Adrenal gland (tissue), 12 donors: Measurements from ENCODE around the gene SKOR1. TPM values are rescaled to one million over a fixed set of nuclear protein-coding genes. Genes with fewer than 3 reads are reported as not detected.

Source experiments
- DNase-seq, 7 donors: peaks; one replicate each; pipeline ENCODE4 v3.0.0-alpha.2; 2019 to 2020
- H3K27ac ChIP-seq, 5 donors: fragments of 200-600 bp; sonication (generic) in 4 of 5; 1 replicate in 3 of 5; 2 replicates in 2 of 5; pipeline versions ENCODE4 v1.5.1 to v1.8.0; 2016 to 2020; ENCODE audit warnings: mild to moderate bottlenecking in 1 of 5
- H3K27me3 ChIP-seq: fragments of 200-600 bp; 2 replicates; pipeline ENCODE4 v1.8.0; 2021
- H3K36me3 ChIP-seq, 2 donors: fragments of 200-600 bp; replicated peaks in 1 of 2; 1 replicate in 1 of 2; 2 replicates in 1 of 2; pipeline versions ENCODE4 v1.5.1 to v1.8.0; 2018 to 2022
- H3K4me1 ChIP-seq, 2 donors: fragments of 200-600 bp; replicated peaks in 1 of 2; 1 replicate in 1 of 2; 2 replicates in 1 of 2; pipeline versions ENCODE4 v1.5.1 to v1.8.0; 2018 to 2021
- H3K4me3 ChIP-seq, 4 donors: fragments of 200-600 bp; sonication (generic) in 3 of 4; one replicate each; pipeline ENCODE4 v1.5.1; 2016 to 2018
- H3K9me3 ChIP-seq, 3 donors: fragments of 200-600 bp; sonication (generic) in 1 of 3; replicated peaks in 1 of 3; 1 replicate in 2 of 3; 2 replicates in 1 of 3; pipeline versions ENCODE4 v1.5.1 to v1.8.0; 2016 to 2021
- POLR2A ChIP-seq, 2 donors: fragments of 450-650 bp; IDR thresholded peaks; one replicate each; pipeline ENCODE4 v1.6.1; 2017; ENCODE audit warnings: antibody characterized with exemption in 2 of 2, mild to moderate bottlenecking in 2 of 2, moderate library complexity in 1 of 2
- WGBS, 4 donors: extraction: QIAGEN DNeasy Blood & Tissue Kit in 2 of 4; methylation state at CpG; one replicate each; pipeline versions ENCODE4 v1.1.5 to v1.1.7; 2013 to 2017; 5-methylcytosine and 5-hydroxymethylcytosine counted together
- intact Hi-C, 2 donors: fragments of 100-400 bp; cut with DNase I; formaldehyde crosslinking; loops; one replicate each; pipeline versions ENCODE4 v1.14.1 to v1.15.0; 2022 to 2023
- polyA plus RNA-seq, 3 donors: library from polyadenylated mRNA; stranded (reverse); fragments of 200-250 nt in 2 of 3; fragments of 350-450 nt in 1 of 3; fragmentation: Illumina TruSeq in 1 of 3; extraction: RNeasy Lipid Tissue Mini Kit (QIAGEN cat#74804) in 1 of 3; gene quantifications; one replicate each; pipeline ENCODE4 v1.2.3, GENCODE V29; 2013 to 2014
- total RNA-seq, 9 donors: library from RNA; depleted of rRNA in 4 of 9; stranded (reverse); fragments of >200 nt in 4 of 9; fragments of 120-200 nt in 1 of 9; fragmentation: NEBNext Ultra II Directional in 1 of 9; extraction: Animal tissue kit (Norgen Biotek cat#: 25700) in 1 of 9; gene quantifications; one replicate each; pipeline versions ENCODE4 v1.1.0 to v1.2.4, GENCODE V29; 2013 to 2023
- TF ChIP-seq, protein P1 (sequence below), 6 experiments: fragments of 450-650 bp in 4 of 6; fragments of 200-600 bp in 2 of 6; sonication (generic) in 1 of 6; IDR thresholded peaks; 1 replicate in 5 of 6; 2 replicates in 1 of 6; pipeline versions ENCODE4 v1.5.1 to v1.8.0; 2016 to 2021; ENCODE audit warnings: antibody characterized with exemption in 6 of 6, mild to moderate bottlenecking in 2 of 6, moderate library complexity in 1 of 6
- donor health status: healthy with polysubstance abuse.
- donor health status: Bipolar disorder and iron deficiency.
- donor health status: DM: yes; HTN: yes; CAD: no.
- donor health status: DM: no; HTN: no; CAD: no.
- donor health status: DM: no; HTN: no; CAD: no.
- donor health status: DM: yes; HTN: yes; CAD: no.

SKOR1 gene
- total and polyA plus RNA-seq, 12 donors, result 0.17 to 1.3 (median 0.53) TPM; not detected in 1

DNA sequence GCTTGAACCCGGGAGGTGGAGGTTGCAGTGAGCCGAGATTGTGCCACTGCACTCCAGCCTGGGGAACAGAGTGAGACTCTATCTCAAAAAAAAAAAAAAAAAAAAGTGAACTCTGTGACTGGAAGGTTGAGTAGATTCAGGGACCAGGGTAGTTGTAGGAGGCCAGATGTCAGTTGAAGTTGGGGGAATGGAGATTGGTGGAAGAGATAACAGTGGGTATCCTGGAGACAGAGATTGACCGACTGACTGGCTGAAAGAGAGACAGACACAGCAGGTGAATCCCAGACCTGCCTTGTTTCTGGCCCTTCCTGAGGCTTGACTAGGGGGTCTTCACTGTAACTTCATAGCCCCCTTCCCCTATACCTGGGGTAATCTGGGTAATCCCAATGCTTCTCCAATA, 36.7 kb downstream of the SKOR1 start:
- Histone ChIP-seq H3K9me3 (no peaks in the 10 kb centered on the region), H3K4me1 (peaks cover 0 to 11% of the 10 kb centered on the region in 2 donors), H3K4me3 (no peak overlapping the region), H3K36me3 (no peaks in the 10 kb centered on the region), H3K27ac (no peak overlapping the region), H3K27me3 (no peaks in the 10 kb centered on the region)
- no peak for DNase-seq
- 88 to 94% (median 93%) methylated on average over 3 of the region's 3 CpGs for WGBS, 4 donors
- intact Hi-C loops, result loop anchor here (2.0 to 10.0 kb wide), 4 partner anchors 193 to 345 kb away; partner anchors contain the start of genes CALML4 (in 2 of the 2) and PIAS1 (in 2 of the 2)
- TF ChIP-seq, protein P1, sequence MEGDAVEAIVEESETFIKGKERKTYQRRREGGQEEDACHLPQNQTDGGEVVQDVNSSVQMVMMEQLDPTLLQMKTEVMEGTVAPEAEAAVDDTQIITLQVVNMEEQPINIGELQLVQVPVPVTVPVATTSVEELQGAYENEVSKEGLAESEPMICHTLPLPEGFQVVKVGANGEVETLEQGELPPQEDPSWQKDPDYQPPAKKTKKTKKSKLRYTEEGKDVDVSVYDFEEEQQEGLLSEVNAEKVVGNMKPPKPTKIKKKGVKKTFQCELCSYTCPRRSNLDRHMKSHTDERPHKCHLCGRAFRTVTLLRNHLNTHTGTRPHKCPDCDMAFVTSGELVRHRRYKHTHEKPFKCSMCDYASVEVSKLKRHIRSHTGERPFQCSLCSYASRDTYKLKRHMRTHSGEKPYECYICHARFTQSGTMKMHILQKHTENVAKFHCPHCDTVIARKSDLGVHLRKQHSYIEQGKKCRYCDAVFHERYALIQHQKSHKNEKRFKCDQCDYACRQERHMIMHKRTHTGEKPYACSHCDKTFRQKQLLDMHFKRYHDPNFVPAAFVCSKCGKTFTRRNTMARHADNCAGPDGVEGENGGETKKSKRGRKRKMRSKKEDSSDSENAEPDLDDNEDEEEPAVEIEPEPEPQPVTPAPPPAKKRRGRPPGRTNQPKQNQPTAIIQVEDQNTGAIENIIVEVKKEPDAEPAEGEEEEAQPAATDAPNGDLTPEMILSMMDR (IDR thresholded peaks at IDR 0.05), result no peak
- TF ChIP-seq POLR2A (IDR thresholded peaks at IDR 0.05), result no peak

DNA sequence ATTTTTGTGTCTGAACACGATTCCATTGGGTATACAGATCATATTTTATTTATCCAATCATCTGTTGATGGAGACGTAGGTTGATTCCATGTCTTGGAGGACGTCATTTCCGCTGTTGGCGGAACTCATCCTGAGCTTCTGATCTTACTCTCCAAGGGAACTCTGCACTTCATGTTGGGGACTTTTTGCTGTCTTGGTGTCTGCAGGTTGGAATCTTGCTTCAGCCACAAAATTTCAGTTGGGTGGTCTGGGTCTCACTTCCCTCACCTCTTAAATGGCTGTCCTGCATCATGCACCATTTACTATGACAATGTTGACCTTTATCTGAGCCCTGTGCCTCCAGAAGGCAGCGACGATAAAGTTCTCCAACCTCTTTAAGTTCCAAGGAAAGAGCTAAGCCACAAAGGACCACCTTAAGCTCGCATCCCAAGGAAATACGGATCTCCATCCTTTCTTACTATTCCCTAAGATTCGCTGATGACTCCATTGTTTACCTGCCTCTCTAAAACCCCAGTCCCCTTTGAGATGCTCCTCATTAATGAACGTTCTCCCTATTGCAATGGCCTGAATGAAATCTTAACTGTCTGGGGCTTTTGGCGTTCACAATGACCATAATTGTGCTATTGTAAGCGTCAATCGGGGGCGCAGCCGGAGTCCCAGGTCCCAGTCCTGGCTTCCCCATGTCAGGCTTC, 37.6 kb downstream of the SKOR1 start:
- Histone ChIP-seq H3K36me3 (no peaks in the 10 kb centered on the region), H3K27me3 (no peaks in the 10 kb centered on the region), H3K27ac (peak overlapping the region in 1 of 5 donors; percentile 39), H3K9me3 (no peaks in the 10 kb centered on the region), H3K4me1 (peaks cover 0 to 11% of the 10 kb centered on the region in 2 donors), H3K4me3 (peak overlapping the region in 1 of 4 donors; percentile 64)
- intact Hi-C loops, result loop anchor here (2.0 to 10.0 kb wide), 4 partner anchors 192 to 344 kb away; partner anchors contain the start of genes CALML4 (in 2 of the 2) and PIAS1 (in 2 of the 2)
- WGBS, 4 donors, result 55 to 72% (median 60%) methylated on average over 13 to 16 of the region's 16 CpGs
- no peak for TF ChIP-seq POLR2A (IDR thresholded peaks at IDR 0.05)
- DNase-seq, result no peak

DNA sequence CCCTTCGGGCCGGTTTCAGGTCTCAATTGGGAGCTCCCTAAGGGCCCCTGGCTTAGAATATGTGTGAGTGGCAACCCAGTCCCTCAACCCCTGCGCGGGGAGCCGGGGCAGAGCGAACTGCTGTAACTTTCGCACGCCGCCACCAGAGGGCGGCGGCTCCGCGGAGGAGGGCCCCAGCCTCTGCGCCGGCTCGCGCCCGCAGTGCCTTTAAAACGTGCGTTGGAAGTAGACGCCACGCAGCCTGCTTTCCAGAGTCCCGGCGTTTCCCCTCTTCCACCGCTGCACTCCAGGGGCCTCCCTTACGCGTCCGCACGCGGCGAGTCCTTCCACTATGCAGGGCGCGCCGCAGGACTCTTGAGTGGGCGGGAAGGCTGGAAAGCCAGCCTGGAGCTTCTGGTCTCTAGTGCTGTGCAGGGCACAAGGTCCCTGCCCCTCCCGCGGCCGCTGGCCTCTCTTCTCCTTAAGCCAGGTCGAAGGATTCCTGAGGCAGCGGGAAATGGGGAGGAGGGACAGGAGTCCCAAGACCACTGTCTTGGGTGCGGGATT, 38.2 kb downstream of the SKOR1 start:
- intact Hi-C loops, result loop anchor here (2.0 to 10.0 kb wide), 4 partner anchors 191 to 344 kb away; partner anchors contain the start of genes CALML4 (in 2 of the 2) and PIAS1 (in 2 of the 2)
- Histone ChIP-seq H3K27me3 (no peaks in the 10 kb centered on the region), H3K27ac (peak overlapping the region in 3 of 5 donors; percentile 39 to 50 (median 42)), H3K9me3 (no peaks in the 10 kb centered on the region), H3K36me3 (no peaks in the 10 kb centered on the region), H3K4me3 (peak overlapping the region in 2 of 4 donors; percentile 35 to 64), H3K4me1 (peaks cover 0 to 11% of the 10 kb centered on the region in 2 donors)
- WGBS, 4 donors, result 1 to 3% (median 1%) methylated on average over 16 to 41 of the region's 41 CpGs
- peak; percentile 75 to 88 (median 84) for DNase-seq
- TF ChIP-seq POLR2A (IDR thresholded peaks at IDR 0.05), result peak in 1 of 2 donors; percentile 15
- TF ChIP-seq, protein P1 (IDR thresholded peaks at IDR 0.05), result peak; percentile 87 to 97 (median 94)

DNA sequence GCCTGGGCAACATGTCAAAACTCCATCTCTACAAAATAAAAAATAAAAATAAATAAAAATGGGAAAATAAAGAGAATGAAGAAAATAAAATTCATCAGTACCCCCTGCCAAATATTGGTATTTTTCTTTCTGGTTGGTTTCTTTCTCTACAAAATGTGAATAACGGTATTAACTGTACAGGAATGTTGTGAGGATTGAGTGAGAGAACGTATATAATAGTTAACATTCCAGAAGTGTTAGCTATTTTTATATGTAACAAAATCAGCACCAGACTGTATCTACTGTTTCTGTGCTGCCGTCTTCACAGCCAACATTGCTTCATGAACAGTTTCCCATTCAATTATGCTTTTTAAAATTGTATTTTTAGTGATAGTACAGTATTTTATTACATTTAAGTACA, 40.0 kb downstream of the SKOR1 start:
- 75 to 83% (median 78%) methylated on average over 3 of the region's 3 CpGs for WGBS, 4 donors
- Histone ChIP-seq H3K4me1 (peaks cover 0 to 11% of the 10 kb centered on the region in 2 donors), H3K27me3 (no peaks in the 10 kb centered on the region), H3K27ac (no peak overlapping the region), H3K36me3 (no peaks in the 10 kb centered on the region), H3K4me3 (no peak overlapping the region), H3K9me3 (no peaks in the 10 kb centered on the region)
- TF ChIP-seq, protein P1 (IDR thresholded peaks at IDR 0.05), result no peak
- TF ChIP-seq POLR2A (IDR thresholded peaks at IDR 0.05), result no peak
- no peak for DNase-seq
- intact Hi-C loops, result loop anchor here (10.0 kb wide), 1 partner anchor 189 kb away; the partner anchor contains the start of gene PIAS1 (in 2 of the 2)
